ENCODE measurements around the gene NACC2.
"Not testable (repeated sequence)": the region's sequence is repeated elsewhere in the genome, so short reads cannot be mapped to it uniquely, and the experiment has no call there.

The NACC2 gene

GRCh38 chr9:136110082-136111061, 15.3 kb upstream of the NACC2 start:
- DNase-seq (ENCODE audit: low read depth), result no peak

GRCh38 chr9:136109351-136110081, 14.4 kb upstream of the NACC2 start:
- DNase-seq (ENCODE audit: low read depth), result peak; percentile 87

GRCh38 chr9:136108648-136109266, 13.7 kb upstream of the NACC2 start:
- DNase-seq (ENCODE audit: low read depth), result no peak

GRCh38 chr9:136107953-136108647, 13.0 kb upstream of the NACC2 start:
- no peak for DNase-seq (ENCODE audit: low read depth)

- no peak for DNase-seq (ENCODE audit: low read depth)
Measured at GRCh38 chr9:136107155-136107952, 12.3 kb upstream of the NACC2 start.

GRCh38 chr9:136105398-136106135, 10.5 kb upstream of the NACC2 start:
- DNase-seq (ENCODE audit: low read depth), result no peak

- no peak for DNase-seq (ENCODE audit: low read depth)
Measured at GRCh38 chr9:136104916-136105315, 9.8 kb upstream of the NACC2 start.

GRCh38 chr9:136104488-136104800, 9.4 kb upstream of the NACC2 start:
- no peak for DNase-seq (ENCODE audit: low read depth)

GRCh38 chr9:136103651-136104487, 8.8 kb upstream of the NACC2 start:
- no peak for DNase-seq (ENCODE audit: low read depth)

- DNase-seq (ENCODE audit: low read depth), result not testable (repeated sequence)
Measured at GRCh38 chr9:136101615-136102074, 6.6 kb upstream of the NACC2 start.

- DNase-seq (ENCODE audit: low read depth), result no peak
Measured at GRCh38 chr9:136100700-136101614, 5.9 kb upstream of the NACC2 start.

- DNase-seq (ENCODE audit: low read depth), result no peak
Measured at GRCh38 chr9:136099542-136099941, 4.5 kb upstream of the NACC2 start.

- no peak for DNase-seq (ENCODE audit: low read depth)
Measured at GRCh38 chr9:136098844-136099243, 3.8 kb upstream of the NACC2 start.

- no peak for DNase-seq (ENCODE audit: low read depth)
Measured at GRCh38 chr9:136098210-136098609, 3.1 kb upstream of the NACC2 start.

- DNase-seq (ENCODE audit: low read depth), result no peak
Measured at GRCh38 chr9:136096505-136097001, 1.5 kb upstream of the NACC2 start.

GRCh38 chr9:136093995-136094881, 851 bp downstream of the NACC2 start:
- DNase-seq (ENCODE audit: low read depth), result peak; percentile 57

GRCh38 chr9:136093346-136093986, 1.6 kb downstream of the NACC2 start:
- no peak for DNase-seq (ENCODE audit: low read depth)
